Measurements from ENCODE around the gene ZCCHC10.
"Not testable (repeated sequence)": the region's sequence is repeated elsewhere in the genome, so short reads cannot be mapped to it uniquely, and the experiment has no call there.

The ZCCHC10 gene

DNA sequence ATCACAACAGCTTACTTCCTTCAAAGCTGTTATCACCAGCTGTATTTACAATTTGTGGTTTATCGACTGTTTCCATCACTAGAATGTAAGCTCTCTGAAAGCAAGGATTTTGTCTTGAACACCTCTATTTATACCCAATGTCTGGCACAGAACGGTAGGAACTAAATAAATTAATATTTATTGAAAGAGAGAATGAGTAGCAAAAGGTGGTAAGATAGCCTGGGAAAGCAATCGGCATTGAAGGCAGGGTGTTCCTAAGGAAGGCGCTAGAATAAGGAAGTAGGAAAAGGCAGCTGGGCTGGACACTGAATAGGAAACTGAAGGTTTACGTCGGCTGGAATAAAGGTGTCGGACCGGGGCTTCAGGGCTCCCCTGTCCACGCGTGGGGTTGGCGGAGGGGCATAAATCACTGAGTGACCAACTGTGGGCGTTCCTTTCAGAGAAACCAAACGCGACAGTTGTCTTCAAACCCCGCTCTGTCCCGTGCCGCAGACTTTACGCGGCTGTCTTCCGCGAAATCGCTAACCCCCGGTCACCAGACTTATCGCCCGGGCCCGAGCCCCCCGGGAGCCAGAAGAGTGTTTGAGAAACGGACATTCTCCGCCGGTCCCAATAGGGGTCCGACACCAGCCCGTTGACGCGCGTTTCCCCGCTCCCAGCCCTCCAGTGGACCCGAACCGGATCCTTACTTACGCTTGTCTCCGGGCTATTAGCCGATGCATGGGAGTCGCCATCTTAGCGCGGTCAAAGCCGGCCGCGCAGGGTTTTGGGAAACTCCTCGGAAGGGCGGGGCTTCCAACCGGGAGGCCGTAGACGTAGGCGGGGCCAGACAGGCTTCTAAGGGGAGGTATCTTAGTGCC lies at the start of gene ZCCHC10:
ZCCHC10 (minus strand) TSS at position 746 of the 860 bp plus-strand sequence; CDS start at position 734, 12 bp downstream.
- peak; percentile 90 for DNase-seq (ENCODE audit: low spot score)

DNA sequence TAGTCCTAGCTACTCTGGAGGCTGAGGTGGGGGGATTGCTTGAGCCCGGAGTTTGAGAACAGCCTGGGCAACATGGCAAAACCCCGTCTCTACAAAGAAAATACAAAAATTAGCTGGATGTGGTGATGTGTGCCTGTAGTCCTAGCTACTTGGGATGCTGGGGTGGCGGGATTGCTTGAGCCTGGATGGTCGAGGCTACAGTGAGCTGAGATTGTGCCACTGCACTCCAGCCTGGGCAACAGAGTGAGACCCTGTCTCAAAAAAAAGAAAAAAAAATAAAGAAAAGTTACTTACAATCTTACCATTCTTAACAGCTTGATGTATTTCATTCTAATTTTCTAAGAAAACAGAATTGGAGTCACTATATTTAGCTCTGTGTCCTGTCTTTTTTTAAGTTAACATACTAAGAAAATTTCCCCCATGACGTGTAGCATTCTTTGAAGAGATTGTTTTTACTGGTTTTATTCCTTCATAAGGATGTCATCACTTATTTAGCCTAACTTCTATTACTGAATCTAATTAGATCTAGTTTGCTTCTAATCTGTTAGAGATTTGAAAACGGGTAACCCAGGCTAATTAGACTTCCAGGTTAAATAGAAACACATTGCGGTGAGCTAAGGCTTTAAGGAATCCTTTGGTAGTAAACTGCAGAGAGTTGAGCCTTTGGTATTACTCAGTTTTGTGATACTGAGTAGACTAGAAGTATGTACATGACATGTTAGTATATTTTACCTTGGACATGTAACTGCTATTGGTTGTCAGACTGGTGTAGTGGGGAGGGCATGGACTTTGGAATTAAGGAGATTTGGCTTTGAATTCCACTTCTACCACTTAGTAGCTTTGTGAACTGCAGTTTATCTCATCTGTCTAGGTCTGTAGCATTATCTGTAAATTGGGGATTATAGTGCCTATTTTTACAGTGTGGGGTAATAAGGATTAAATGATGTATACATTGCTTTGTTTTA lies 49.5 kb upstream of the ZCCHC10 start:
- DNase-seq (ENCODE audit: low spot score), result no peak

DNA sequence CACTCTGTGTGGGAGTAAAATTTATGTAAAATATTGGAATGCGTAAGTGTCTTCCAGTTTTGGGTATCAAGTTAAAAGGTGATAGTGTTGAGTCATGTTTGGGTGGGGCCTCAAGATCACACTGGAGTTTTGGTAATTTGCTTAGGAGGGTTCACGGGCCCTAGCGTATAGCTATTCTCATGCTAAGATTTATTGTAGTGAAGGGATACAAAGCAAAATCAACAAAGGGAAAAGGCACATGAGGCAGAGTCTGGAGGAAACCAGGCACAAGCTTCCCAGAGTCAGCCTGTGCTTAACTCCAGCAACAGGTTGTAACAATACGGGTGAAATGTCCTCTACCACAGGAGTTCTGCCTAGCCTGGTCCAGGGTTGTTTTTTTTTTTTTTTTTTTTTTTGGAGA lies 45.7 kb upstream of the ZCCHC10 start:
- DNase-seq (ENCODE audit: low spot score), result no peak

DNA sequence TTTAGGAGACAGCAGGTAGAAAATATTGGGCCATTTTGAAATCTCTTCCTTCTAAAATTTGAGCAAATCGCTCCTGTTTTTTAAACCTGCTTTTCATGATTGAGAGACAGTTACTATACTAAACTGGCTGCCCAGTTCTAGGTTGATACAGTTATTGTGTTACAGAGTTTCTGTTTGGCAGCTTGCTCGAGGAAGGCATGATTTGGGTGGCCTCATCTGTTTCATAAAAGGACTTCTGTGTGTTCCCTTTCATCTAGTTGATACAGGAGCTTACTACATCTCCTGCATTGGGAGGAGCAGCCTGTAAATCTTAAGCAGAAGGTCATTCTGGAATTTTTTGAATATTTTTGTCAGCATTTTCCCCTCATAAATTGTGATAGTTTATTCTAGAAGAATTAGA lies 39.7 kb upstream of the ZCCHC10 start:
- DNase-seq (ENCODE audit: low spot score), result no peak

DNA sequence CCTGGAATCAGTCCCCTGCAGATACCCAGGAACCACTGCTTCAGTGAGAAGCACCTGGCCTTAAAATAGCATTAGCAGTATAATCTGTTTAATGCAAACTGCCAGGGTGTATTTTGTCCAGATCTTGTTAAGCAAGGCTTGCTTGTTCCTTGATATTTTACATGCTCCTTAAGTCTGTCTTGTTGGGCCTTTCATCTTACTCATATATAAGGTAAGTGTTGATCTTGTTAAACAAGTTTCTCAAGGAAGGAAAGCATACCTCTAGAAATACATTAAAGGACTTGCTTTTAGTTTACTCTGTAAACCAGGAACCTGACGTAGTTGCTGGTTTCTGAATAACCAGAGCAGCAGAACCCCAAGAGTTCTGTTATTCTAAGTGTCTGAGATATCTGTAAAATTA lies 39.1 kb upstream of the ZCCHC10 start:
- no peak for DNase-seq (ENCODE audit: low spot score)

DNA sequence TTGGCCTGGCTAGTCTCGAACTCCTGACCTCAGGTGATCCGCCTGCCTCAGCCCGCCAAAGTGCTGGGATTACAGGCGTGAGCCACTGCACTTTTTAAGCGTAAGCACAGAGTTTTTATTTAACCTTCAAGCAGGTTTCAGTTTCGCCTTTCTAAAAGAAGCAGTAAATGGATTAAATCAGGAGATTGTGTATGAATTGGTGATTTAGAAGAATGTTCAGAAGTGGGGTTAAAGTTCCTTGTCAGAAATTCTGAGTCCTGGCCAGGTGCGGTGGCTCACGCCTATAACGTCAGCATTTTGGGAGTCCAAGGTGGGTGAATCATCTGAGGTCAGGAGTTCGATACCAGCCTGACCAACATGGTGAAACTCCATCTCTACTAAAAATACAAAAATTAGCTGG lies 37.6 kb upstream of the ZCCHC10 start:
- DNase-seq (ENCODE audit: low spot score), result no peak

DNA sequence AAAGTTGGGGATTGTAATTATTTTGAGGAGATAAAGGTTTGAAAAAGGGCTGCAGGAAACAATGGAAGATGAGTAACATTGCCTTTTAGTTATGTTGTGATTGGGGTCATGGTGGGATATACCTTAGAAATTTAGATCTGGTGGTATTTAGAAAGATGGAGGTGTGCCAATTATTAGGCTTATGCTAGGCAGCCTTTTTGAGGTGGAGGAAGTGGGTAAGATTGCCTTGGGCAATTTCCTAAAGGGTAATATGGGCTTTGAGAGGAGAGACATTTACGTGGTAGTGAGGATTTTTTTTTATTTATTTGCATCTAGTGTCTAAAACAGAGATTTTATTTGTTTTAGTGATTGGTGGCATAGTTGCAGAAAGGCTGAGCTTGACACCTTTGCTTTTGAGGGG lies 35.9 kb upstream of the ZCCHC10 start:
- DNase-seq (ENCODE audit: low spot score), result no peak

DNA sequence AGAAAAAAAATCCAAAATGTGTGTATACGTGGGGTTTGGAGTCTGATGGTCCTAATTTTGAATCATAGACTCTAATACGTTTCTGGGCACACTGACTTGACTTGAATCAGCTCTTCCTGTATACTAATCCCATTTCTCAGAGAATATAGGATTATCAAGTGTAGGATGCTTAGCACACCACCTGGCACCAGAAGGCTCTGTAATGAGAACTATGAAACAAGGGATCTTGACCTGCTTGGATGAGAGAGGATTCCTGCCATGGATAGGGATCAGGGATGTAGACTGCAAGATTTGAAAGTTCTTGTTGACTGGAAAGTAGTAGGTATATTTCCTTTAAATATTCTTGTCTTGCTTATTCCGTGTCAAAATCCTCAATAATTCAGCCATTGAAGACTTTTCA lies 33.3 kb upstream of the ZCCHC10 start:
- no peak for DNase-seq (ENCODE audit: low spot score)

DNA sequence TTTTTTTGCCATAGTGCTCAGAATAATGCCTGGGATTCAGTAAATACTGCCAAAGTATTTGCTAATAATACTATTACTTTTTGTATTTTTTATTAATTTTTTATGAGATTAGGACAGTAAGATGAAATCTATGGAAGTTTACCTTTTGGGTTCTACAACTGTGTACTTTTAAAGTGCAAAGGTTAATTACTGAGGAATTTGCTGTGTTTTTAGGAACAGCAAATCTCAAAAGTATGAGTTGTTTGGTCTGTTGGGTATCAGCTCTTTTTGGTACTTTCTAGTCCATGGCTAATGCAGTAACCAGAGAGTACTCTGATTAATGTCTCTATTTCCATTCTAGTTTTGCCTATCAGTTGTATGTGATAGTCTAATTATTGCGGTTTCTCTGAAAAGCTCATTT lies 30.5 kb upstream of the ZCCHC10 start:
- no peak for DNase-seq (ENCODE audit: low spot score)

DNA sequence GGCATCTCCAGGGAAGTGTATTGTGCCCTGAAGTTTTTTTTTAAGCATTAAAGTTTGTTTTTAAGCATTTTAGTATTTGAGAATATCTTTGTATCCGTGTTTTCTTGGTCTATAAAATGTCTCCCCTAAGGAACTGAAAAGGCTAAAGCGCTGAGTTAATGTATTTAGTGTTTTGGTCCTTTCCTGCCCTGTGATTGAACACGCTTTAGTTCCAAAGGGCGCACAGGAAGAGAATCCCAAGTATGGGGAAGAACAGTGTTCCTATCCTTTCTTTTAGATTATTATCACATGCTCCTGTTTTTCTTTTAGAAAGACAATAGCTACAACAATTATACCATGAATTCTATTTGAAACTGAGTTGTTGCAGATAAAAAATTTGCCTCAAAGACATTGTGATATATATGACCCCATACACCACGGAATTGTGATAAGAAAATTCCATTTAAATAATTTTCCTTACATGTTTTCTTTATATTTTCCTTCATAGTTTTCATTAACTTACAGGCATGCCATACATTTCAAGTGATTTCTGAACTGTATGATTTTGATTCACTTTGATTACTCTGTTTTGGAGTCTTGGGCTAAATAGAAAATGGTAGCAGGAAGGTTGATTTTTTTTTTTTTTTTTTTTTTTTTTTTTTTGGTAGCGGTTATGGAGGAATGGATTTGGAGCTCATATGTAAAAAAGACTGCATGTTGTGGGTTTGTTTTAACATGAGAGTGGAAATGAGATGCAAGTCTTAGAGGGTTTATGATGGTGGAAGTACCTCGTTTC lies 28.5 kb upstream of the ZCCHC10 start:
- no peak for DNase-seq (ENCODE audit: low spot score)

DNA sequence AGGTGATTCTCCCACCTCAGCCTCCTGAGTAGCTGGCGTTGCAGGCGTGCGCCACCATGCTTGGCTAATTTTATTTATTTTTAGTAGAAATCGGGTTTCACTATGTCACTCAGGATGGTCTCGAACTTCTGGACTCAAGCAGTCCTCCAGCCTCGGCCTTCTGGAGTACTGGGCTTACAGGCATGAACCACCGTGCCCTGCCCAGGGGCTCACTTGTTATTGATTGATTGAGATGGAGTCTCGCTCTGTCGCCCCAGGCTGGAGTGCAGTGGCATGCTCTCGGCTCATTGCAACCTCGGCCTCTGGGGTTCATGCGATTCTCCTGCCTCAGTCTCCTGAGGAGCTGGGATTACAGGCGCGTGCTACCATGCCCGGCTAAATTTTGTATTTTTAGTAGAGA lies 27.1 kb upstream of the ZCCHC10 start:
- no peak for DNase-seq (ENCODE audit: low spot score)

DNA sequence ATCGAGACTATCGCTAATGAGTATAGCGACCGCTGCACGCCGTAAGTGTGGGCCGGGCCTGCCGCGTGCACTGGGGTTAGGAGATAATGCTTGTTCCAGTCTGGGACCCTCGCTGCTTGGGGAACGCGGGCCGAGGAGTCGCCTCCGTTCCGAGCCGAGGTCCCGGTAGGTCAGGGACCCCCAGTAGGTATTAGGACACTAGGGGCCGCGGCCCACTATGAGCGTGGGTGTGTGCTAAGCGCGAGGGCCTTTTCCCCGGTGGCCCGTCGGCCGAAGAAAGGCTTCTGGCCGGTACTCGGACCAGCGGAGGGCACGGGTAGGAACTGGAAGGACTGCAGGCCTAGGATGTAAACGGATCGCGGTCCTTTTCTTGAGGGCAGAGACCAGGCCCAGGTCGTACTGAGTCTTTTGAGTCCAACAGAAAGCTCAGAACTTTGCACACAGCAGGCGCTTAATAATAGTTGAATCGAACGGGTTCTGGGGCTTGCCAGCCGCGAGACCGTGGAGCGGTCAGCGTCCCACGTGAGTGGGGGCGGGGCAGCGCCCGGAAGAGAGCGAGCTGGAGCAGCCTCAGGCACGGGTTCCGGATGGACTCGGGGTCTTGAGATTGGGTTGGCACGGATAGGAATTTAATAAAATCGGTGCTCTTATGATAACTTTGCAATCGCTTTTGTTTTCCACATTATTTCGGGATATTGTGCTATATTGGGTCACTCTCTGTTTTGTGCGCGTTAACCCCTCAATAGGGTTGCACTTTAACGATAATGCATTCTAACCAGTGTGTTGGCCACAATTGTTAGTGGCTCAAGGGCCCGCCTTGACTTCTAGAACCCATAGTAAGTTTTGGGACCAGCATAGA lies 26.2 kb upstream of the ZCCHC10 start:
- peak; percentile 58 for DNase-seq (ENCODE audit: low spot score)

DNA sequence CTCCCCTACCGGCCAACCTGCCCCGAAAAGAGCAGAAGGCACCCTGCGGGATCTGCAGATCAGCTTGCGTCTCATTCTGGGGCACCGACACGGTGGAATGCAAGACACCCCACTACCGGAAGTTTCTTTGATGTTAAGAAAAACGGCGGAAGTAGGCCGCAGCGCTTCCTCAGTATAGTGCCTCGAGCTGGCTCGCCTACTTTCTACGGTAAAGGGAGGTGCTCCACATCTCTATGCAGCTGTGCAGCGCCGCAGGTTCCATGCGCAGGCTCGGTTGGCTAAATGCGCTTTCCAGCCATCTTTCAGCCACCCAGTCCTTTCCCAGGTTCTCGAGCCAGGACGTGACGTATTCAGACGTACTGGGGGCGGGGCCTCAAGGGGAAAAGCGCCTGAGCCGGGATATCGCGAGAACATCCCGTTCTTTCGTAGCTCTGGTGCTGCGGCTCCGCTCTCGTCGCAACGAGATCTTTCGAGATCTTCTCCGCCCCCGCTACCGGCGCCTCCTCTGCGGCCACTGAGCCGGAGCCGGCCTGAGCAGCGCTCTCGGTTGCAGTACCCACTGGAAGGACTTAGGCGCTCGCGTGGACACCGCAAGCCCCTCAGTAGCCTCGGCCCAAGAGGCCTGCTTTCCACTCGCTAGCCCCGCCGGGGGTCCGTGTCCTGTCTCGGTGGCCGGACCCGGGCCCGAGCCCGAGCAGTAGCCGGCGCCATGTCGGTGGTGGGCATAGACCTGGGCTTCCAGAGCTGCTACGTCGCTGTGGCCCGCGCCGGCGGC lies 25.4 kb upstream of the ZCCHC10 start, which contains the start of gene HSPA4:
HSPA4 (plus strand) TSS at position 472 of the 775 bp plus-strand sequence; CDS start at position 710, 238 bp downstream.
- peak; percentile 99 for DNase-seq (ENCODE audit: low spot score)

DNA sequence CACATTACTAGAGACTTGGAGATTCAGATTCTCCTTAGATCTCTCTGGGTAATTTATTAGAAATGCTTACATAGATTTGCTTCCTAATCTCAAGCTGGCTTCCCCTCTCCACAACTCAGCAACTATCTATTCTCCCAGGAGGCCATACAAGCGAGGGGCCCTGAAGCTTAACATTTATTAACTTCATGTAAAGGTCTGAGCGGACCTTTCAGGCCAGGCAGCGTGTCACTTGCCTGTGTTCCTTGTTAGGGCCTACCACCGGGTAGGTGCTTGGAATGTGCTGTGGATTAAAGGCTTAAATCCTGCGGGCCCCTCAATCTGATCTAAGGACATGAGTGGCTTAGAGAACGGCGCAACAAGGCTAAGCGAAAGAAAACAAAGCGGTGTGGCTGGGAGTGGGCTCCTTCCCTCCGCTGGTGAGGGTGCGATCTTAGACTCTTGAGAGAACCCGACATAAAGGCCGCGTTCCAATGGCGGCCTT lies 24.8 kb upstream of the ZCCHC10 start:
- no peak for DNase-seq (ENCODE audit: low spot score)

DNA sequence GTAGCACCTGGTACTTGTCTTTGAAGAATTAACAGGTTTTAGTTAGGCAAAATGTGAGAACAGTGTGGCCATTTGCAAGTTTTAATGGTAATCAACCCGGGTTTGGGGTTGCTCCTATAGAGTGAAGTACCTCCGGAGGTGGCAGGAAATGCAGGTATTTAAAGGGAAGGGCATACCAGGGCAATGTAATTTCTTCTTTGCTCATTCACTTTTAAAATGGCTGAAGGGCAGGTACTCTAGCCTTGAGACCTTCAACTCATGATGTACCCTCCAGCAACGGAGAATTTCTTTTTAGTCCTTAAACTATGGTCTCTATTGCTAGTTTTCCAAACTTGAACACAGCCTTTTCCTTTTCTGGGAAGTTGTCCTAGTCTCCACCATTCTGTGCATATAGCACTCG lies 24.2 kb upstream of the ZCCHC10 start:
- no peak for DNase-seq (ENCODE audit: low spot score)

DNA sequence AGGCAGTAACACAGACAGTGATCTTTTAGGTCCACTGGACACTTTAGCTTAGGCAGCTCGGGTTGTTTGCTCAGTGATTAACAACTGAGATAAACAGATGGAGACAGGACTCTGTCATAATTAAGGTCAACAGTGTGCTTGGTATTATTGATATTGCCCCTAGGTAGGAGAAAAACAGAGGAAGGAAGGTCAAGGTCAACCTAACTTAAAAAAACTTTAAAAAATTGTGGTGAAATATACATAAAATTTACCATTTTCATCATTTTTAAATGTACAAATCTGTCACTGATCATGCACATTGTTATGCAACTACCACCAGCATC lies 23.3 kb upstream of the ZCCHC10 start:
- no peak for DNase-seq (ENCODE audit: low spot score)

DNA sequence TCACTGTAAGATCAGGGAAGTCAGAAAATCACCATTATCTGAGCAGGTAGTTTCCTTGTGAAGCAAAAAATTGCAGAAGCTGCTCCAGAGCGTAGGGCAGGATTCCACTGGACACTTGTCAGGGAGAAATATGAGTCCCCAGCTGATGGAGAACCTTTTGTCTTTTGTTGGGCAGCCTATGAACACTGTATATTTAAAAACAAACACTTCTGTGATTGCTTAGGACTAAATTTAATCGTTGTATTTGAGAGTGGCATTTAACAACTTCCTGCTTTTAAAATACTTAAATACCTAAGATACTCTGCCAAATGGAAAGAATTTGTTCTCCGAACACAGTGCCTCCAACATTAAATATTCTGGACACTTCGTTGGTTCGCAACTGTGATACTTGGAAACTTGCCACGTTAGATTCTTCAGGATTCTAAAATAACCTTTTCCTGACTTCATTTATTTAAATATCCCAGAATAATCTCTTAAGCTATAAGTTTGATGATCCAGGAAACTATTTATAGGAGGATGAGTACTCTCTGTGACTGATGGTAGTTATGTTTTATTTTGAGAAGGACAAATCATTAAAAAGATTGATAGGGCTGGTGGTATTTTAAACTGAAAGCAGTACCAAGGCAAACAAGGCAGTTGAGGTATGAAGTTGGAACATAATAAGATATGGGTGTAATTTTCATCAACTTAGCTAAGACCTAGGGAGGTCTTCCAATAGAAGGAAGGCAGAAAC lies 22.8 kb upstream of the ZCCHC10 start:
- DNase-seq (ENCODE audit: low spot score), result no peak

DNA sequence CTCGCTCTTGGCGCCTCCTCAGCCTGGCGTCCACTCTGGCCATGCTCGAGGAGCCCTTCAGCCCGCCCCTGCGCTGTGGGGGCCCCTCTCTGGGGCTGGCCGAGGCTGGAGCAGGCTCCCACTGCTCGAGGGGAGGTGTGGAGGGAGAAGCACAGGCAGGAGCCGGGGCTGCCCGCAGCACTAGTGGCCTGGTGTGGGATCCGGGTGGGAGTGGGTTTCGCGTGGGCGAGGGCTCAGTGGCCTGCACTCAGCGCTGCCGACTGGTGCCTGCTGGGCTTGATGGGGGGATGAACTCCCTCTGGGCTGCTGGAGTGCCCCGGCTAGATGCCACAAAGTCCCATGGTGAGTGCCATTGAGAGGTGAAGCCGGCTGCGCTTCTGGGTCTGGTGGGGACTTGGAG lies 21.1 kb upstream of the ZCCHC10 start:
- no peak for DNase-seq (ENCODE audit: low spot score)

DNA sequence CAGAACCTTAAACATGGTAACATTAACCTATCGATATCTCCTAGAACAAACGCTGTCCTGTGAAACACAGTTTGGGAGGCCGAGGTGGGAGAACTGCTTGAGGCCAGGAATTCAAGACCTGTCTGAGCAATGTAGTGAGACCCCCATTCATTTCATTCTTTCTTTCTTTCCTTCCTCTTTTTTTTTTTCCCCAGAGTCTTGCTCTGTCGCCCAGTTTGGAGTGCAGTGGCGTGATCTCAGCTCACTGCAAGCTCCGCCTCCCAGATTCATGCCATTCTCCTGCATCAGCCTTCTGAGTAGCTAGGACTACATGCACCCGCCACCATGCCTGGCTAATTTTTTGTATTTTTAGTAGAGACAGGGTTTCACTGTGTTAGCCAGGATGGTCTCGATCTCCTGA lies 20.2 kb upstream of the ZCCHC10 start:
- DNase-seq (ENCODE audit: low spot score), result not testable (repeated sequence)

DNA sequence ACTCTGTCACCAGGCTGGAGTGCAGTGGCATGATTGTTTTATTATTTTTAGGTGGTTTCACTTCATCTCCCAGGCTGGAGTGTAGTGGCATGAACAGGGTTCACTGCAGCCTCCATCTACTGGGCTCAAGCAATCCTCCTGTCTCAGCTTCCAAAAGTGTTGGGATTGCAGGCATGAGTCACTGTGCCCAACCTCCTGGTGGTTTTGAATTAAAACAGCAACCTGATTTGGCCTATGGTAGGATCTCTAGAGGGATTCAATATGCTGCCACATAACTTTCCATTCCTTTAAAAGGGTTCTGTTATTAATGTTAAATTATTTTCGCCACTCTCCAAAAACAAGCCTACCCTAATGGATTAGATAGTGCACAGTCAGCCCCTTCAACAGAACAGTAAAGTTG lies 15.6 kb upstream of the ZCCHC10 start:
- DNase-seq (ENCODE audit: low spot score), result no peak
